HepG2 (cell line): ENCODE results near the gene RPH3AL. TPM values are rescaled to one million over a fixed set of nuclear protein-coding genes. Genes with fewer than 3 reads are reported as not detected.
"Not testable (repeated sequence)": the region's sequence is repeated elsewhere in the genome, so short reads cannot be mapped to it uniquely, and the experiment has no call there.

Experiments
- ATAC-seq: fragments of 200-7000 bp; cut with Tn5 transposase; 3 replicates; pipeline ENCODE4 v1.9.1; 2020; ENCODE audit warnings: mild to moderate bottlenecking, moderate library complexity
- BruUV-seq: library from RNA; stranded (reverse); fragments of 400-500 nt; replicated peaks from 2 replicates; lab custom pipeline; 2021; lab: Mats Ljungman, UMichigan
- CTCF ChIA-PET: fragments of 300-600 bp; formaldehyde crosslinking; extraction: SDS; loops from one replicate; lab custom pipeline; 2021; ENCODE audit warnings: low total read pairs, inconsistent platforms, low intra/inter-chr PET ratio; lab: Yijun Ruan, JAX
- POLR2A ChIA-PET: fragments of 350-600 bp; sonication (Branson Sonifier 250); formaldehyde crosslinking; loops from one replicate; lab custom pipeline; 2020; ENCODE audit warnings: antibody characterized with exemption, inconsistent platforms; lab: Yijun Ruan, JAX
- DNase-seq: peaks from one replicate; pipeline ENCODE4 v3.0.0-alpha.2; 2015; ENCODE audit warnings: low spot score
- FAIRE-seq: peaks from 3 replicates; lab custom pipeline; 2011; peaks lifted over from hg19 to GRCh38; lab: Jason Lieb, UNC
- H2AFZ ChIP-seq: one replicate; pipeline ENCODE4 v1.6.1; 2011; ENCODE audit warnings: low read length, inconsistent platforms
- H3K27ac ChIP-seq: fragments of 300-600 bp; 3 replicates; pipeline ENCODE4 v1.8.0; 2011; ENCODE audit warnings: mixed run types, mild to moderate bottlenecking, mixed read lengths, low read length, inconsistent platforms; ENCODE audit not compliant: insufficient read depth; ENCODE audit errors: extremely low read length
- H3K27me3 ChIP-seq, 2 experiments: fragments of 200-600 bp in 1 of 2; 2 replicates in 1 of 2; 3 replicates in 1 of 2; pipeline versions ENCODE4 v1.6.0 to v1.8.0; 2011; ENCODE audit warnings: low read length in 2 of 2, mild to moderate bottlenecking in 2 of 2, moderate library complexity in 2 of 2, inconsistent platforms in 1 of 2; ENCODE audit not compliant: insufficient read depth in 2 of 2, control insufficient read depth in 1 of 2
- H3K36me3 ChIP-seq, 2 experiments: fragments of 200-600 bp in 1 of 2; replicated peaks in 1 of 2; 2 replicates in 1 of 2; 3 replicates in 1 of 2; pipeline versions ENCODE4 v1.5.1 to v1.8.0; 2011; ENCODE audit warnings: low read length in 2 of 2, inconsistent platforms in 1 of 2; ENCODE audit not compliant: insufficient read depth in 2 of 2, control insufficient read depth in 1 of 2
- H3K4me1 ChIP-seq: 2 replicates; pipeline ENCODE4 v1.5.1; 2012; ENCODE audit warnings: low read length, inconsistent platforms; ENCODE audit not compliant: insufficient read depth
- H3K4me2 ChIP-seq: 2 replicates; pipeline ENCODE4 v1.6.0; 2011; ENCODE audit warnings: low read depth, low read length, inconsistent platforms
- H3K4me3 ChIP-seq, 3 experiments: fragments of 200-600 bp in 1 of 3; sonication (generic), shearing (Covaris generic) in 1 of 3; replicated peaks in 1 of 3; 2 replicates each; pipeline ENCODE4 v1.5.1; 2011 to 2016; ENCODE audit warnings: low read length in 3 of 3, inconsistent platforms in 2 of 3, low read depth in 2 of 3, mild to moderate bottlenecking in 2 of 3, control low read depth in 1 of 3, mixed read lengths in 1 of 3; ENCODE audit not compliant: insufficient read depth in 1 of 3
- H3K79me2 ChIP-seq: one replicate; pipeline ENCODE4 v1.6.1; 2011; ENCODE audit warnings: low read length, inconsistent platforms; ENCODE audit not compliant: insufficient read depth
- H3K9ac ChIP-seq: 2 replicates; pipeline ENCODE4 v1.6.0; 2011; ENCODE audit warnings: mild to moderate bottlenecking, low read depth, low read length, inconsistent platforms; ENCODE audit not compliant: insufficient read depth
- H3K9me3 ChIP-seq: 2 replicates; pipeline ENCODE4 v1.5.1; 2012; ENCODE audit warnings: mild to moderate bottlenecking, low read length
- H4K20me1 ChIP-seq: 2 replicates; pipeline ENCODE4 v1.6.0; 2011; ENCODE audit warnings: inconsistent platforms, mild to moderate bottlenecking, low read length, moderate library complexity; ENCODE audit not compliant: insufficient read depth
- ARNT ChIP-seq: fragments of 450-650 bp; IDR thresholded peaks from 2 replicates; pipeline ENCODE4 v1.6.1; 2017
- CC2D1A ChIP-seq: sonication (generic); formaldehyde crosslinking; IDR thresholded peaks from 2 replicates; pipeline ENCODE4 v1.8.1; 2023; ENCODE audit warnings: mild to moderate bottlenecking, missing genetic modification reagents
- KLF9 ChIP-seq: IDR thresholded peaks from 2 replicates; pipeline ENCODE4 v1.6.1; 2016; ENCODE audit warnings: low read depth
- MEF2D ChIP-seq: sonication (generic); formaldehyde crosslinking; IDR thresholded peaks from 2 replicates; pipeline ENCODE4 v1.5.1; 2020; ENCODE audit warnings: mild to moderate bottlenecking, missing genetic modification reagents
- NFE2L2 ChIP-seq: fragments of 150-350 bp; IDR thresholded peaks from 2 replicates; pipeline ENCODE4 v1.6.1; 2014; ENCODE audit warnings: low read length
- NPAS2 ChIP-seq: sonication (generic); formaldehyde crosslinking; IDR thresholded peaks from 2 replicates; pipeline ENCODE4 v1.8.0; 2022; ENCODE audit warnings: mild to moderate bottlenecking, missing genetic modification reagents, borderline replicate concordance
- SMAD1 ChIP-seq: sonication (generic); formaldehyde crosslinking; IDR thresholded peaks from 2 replicates; pipeline ENCODE4 v1.4.0; 2020; ENCODE audit warnings: missing genetic modification reagents, low read depth, mild to moderate bottlenecking, borderline replicate concordance
- ZMAT3 ChIP-seq: sonication (generic); formaldehyde crosslinking; conservative IDR thresholded peaks from 2 replicates; pipeline ENCODE4 v1.7.0; 2021; ENCODE audit warnings: missing genetic modification reagents
- ZNF709 ChIP-seq: sonication (generic); formaldehyde crosslinking; IDR thresholded peaks from 2 replicates; pipeline ENCODE4 v1.5.0; 2020; ENCODE audit warnings: mild to moderate bottlenecking, missing genetic modification reagents
- WGBS: methylation state at CpG from one replicate; pipeline ENCODE4 v1.1.6; 2017; ENCODE audit warnings: low lambda C conversion rate; 5-methylcytosine and 5-hydroxymethylcytosine counted together
- in situ Hi-C: cut with HindIII; loops from 2 replicates; pipeline ENCODE4 v1.10.0; 2017; ENCODE audit warnings: low pct_unique_long_range_greater_than_20kb; ENCODE audit not compliant: extremely low pct_ligation_motif_present
- intact Hi-C: fragments of 100-400 bp; cut with micrococcal nuclease; formaldehyde crosslinking; loops from one replicate; pipeline ENCODE4 v1.10.0; 2022; ENCODE audit not compliant: unreplicated experiment
- polyA plus RNA-seq, 8 experiments: library from polyadenylated mRNA; depleted of rRNA in 3 of 8; stranded (reverse) in 7 of 8; unstranded in 1 of 8; fragments of >200 nt; fragmentation: Illumina TruSeq in 4 of 8; extraction: Trizol in 4 of 8; gene quantifications; 2 replicates each; pipeline versions ENCODE4 v1.2.1 to v1.2.3, GENCODE V29; 2011 to 2016; ENCODE audit warnings: low read depth in 4 of 8, missing spikeins in 1 of 8, mixed read lengths in 1 of 8; ENCODE audit not compliant: insufficient read depth in 1 of 8
- total RNA-seq, 5 experiments: library from RNA; depleted of rRNA; stranded (reverse); fragments of >200 nt; fragmentation: Illumina TruSeq; extraction: Trizol; gene quantifications; 2 replicates each; pipeline ENCODE4 v1.2.3, GENCODE V29; 2016; ENCODE audit warnings: low read depth in 1 of 5
- TF ChIP-seq, protein P1 (sequence below): sonication (generic); formaldehyde crosslinking; IDR thresholded peaks from 2 replicates; pipeline ENCODE4 v1.4.0; 2020; ENCODE audit warnings: low read depth, missing genetic modification reagents
- TF ChIP-seq, protein P2 (sequence below): sonication (generic); formaldehyde crosslinking; IDR thresholded peaks from 2 replicates; pipeline ENCODE4 v1.4.0; 2020; ENCODE audit warnings: missing genetic modification reagents

The RPH3AL gene
- total and polyA plus RNA-seq, 2 of the 13 experiments (the other 11 are each of a cell fraction or from before 2014, with no cell fraction given) = 7.8 to 16.4 TPM

DNA sequence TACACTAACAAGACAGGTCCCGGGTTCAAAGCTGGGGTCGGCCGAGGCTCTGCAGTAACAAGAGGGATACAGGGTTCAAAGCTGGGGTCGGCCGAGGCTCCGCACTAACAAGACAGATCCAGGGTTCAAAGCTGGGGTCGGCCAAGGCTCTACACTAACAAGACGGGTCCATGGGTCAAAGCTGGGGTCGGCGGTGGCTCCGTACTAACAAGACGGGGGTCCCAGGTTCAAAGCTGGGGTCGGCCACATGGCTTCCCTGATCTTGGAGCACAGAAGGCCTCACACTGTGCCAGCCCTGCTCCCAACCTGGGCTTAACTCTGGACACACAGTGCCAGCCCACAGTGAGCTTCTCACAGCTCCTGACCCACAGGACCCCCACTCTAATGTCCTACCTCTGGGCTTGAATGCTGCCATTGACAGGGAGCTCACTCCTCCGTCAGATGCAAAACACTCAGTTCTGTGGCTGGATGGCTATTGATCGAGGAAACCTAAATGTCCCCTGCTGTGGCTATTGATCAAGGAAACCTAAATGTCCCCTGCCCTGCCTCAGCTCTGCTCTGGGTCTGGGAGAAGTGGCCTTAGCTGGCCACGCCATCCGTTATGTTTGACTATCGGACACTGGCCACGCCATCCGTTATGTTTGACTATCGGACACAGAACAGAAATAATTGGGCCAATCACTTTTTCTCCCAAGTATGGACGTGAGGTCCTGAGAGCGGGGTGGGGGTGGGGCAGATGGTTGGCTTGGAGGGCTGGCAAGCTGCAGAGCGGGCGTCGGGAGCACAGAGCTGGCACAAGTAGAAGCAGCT, 116.6 kb downstream of the RPH3AL start (continued):
- TF ChIP-seq, protein P1, sequence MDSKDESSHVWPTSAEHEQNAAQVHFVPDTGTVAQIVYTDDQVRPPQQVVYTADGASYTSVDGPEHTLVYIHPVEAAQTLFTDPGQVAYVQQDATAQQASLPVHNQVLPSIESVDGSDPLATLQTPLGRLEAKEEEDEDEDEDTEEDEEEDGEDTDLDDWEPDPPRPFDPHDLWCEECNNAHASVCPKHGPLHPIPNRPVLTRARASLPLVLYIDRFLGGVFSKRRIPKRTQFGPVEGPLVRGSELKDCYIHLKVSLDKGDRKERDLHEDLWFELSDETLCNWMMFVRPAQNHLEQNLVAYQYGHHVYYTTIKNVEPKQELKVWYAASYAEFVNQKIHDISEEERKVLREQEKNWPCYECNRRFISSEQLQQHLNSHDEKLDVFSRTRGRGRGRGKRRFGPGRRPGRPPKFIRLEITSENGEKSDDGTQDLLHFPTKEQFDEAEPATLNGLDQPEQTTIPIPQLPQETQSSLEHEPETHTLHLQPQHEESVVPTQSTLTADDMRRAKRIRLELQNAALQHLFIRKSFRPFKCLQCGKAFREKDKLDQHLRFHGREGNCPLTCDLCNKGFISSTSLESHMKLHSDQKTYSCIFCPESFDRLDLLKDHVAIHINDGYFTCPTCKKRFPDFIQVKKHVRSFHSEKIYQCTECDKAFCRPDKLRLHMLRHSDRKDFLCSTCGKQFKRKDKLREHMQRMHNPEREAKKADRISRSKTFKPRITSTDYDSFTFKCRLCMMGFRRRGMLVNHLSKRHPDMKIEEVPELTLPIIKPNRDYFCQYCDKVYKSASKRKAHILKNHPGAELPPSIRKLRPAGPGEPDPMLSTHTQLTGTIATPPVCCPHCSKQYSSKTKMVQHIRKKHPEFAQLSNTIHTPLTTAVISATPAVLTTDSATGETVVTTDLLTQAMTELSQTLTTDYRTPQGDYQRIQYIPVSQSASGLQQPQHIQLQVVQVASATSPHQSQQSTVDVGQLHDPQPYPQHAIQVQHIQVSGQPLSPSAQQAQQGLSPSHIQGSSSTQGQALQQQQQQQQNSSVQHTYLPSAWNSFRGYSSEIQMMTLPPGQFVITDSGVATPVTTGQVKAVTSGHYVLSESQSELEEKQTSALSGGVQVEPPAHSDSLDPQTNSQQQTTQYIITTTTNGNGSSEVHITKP (CRISPR knock-in tag) = no peak
- TF ChIP-seq SMAD1 (CRISPR knock-in tag) = no peak
- no peak for TF ChIP-seq KLF9
- no peak for TF ChIP-seq ZNF709 (CRISPR knock-in tag)
- TF ChIP-seq CC2D1A (CRISPR knock-in tag) = no peak
- TF ChIP-seq NFE2L2 = no peak
- no peak for TF ChIP-seq ARNT
- no peak for TF ChIP-seq MEF2D
- TF ChIP-seq, protein P2, sequence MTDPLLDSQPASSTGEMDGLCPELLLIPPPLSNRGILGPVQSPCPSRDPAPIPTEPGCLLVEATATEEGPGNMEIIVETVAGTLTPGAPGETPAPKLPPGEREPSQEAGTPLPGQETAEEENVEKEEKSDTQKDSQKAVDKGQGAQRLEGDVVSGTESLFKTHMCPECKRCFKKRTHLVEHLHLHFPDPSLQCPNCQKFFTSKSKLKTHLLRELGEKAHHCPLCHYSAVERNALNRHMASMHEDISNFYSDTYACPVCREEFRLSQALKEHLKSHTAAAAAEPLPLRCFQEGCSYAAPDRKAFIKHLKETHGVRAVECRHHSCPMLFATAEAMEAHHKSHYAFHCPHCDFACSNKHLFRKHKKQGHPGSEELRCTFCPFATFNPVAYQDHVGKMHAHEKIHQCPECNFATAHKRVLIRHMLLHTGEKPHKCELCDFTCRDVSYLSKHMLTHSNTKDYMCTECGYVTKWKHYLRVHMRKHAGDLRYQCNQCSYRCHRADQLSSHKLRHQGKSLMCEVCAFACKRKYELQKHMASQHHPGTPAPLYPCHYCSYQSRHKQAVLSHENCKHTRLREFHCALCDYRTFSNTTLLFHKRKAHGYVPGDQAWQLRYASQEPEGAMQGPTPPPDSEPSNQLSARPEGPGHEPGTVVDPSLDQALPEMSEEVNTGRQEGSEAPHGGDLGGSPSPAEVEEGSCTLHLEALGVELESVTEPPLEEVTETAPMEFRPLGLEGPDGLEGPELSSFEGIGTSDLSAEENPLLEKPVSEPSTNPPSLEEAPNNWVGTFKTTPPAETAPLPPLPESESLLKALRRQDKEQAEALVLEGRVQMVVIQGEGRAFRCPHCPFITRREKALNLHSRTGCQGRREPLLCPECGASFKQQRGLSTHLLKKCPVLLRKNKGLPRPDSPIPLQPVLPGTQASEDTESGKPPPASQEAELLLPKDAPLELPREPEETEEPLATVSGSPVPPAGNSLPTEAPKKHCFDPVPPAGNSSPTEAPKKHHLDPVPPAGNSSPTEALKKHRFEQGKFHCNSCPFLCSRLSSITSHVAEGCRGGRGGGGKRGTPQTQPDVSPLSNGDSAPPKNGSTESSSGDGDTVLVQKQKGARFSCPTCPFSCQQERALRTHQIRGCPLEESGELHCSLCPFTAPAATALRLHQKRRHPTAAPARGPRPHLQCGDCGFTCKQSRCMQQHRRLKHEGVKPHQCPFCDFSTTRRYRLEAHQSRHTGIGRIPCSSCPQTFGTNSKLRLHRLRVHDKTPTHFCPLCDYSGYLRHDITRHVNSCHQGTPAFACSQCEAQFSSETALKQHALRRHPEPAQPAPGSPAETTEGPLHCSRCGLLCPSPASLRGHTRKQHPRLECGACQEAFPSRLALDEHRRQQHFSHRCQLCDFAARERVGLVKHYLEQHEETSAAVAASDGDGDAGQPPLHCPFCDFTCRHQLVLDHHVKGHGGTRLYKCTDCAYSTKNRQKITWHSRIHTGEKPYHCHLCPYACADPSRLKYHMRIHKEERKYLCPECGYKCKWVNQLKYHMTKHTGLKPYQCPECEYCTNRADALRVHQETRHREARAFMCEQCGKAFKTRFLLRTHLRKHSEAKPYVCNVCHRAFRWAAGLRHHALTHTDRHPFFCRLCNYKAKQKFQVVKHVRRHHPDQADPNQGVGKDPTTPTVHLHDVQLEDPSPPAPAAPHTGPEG (CRISPR knock-in tag) = no peak
- no peak for TF ChIP-seq NPAS2 (CRISPR knock-in tag)
- no peak for TF ChIP-seq ZMAT3 (CRISPR knock-in tag)

DNA sequence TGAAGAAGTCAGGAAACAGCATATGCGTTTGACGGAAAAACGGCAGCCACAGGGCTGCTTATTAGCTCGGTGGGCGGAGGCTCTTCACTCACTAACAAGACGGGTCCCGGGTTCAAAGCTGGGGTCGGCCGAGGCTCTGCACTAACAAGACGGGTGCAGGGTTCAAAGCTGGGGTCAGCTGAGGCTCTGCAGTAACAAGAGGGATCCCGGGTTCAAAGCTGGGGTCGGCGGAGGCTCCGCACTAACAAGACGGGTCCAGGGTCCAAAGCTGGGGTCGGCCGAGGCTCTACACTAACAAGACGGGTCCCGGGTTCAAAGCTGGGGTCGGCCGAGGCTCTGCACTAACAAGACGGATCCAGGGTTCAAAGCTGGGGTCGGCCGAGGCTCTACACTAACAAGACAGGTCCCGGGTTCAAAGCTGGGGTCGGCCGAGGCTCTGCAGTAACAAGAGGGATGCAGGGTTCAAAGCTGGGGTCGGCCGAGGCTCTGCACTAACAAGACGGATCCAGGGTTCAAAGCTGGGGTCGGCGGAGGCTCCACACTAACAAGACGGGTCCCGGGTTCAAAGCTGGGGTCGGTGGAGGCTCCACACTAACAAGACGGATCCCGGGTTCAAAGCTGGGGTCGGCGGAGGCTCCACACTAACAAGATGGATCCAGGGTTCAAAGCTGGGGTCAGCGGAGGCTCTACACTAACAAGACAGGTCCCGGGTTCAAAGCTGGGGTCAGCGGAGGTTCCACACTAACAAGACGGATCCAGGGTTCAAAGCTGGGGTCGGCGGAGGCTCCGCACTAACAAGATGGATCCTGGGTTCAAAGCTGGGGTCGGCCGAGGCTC, 117.4 kb downstream of the RPH3AL start:
- in situ Hi-C loops = loop anchor here (10.0 kb wide), 1 partner anchor 60 kb away; no protein-coding TSS in a partner anchor
- H3K4me2 ChIP-seq, H3K4me3 ChIP-seq, H4K20me1 ChIP-seq, CTCF ChIA-PET, H3K9me3 ChIP-seq, DNase-seq, intact Hi-C loops, H3K27me3 ChIP-seq, H2AFZ ChIP-seq, BruUV-seq, H3K9ac ChIP-seq, H3K27ac ChIP-seq, FAIRE-seq, H3K79me2 ChIP-seq, H3K36me3 ChIP-seq, ATAC-seq: not testable (repeated sequence)
- POLR2A ChIA-PET = interaction anchor here (0.8 kb wide), 1 partner anchor 115 kb away, joined by 3 read pairs; no protein-coding TSS in a partner anchor
- 92% methylated on average over 48 of the region's 48 CpGs for WGBS
- H3K4me1 ChIP-seq = peaks cover 24% of the 10 kb centered on the region
